Measurements from ENCODE around the gene ERFE. TPM values are rescaled to one million over a fixed set of nuclear protein-coding genes. Genes with fewer than 3 reads are reported as not detected.
A peak's percentile ranks its signal among the peaks of the same experiment; 100 is the strongest.

Gene ERFE
- total RNA-seq, 1 donor from 2014 or later: 1.2 TPM

- no peak for TF ChIP-seq CTCF (IDR thresholded peaks at IDR 0.05)
- Mint-ChIP-seq H3K36me3 (ENCODE audit: unreplicated experiment) (no peaks in the 10 kb centered on the region), H3K27me3 (ENCODE audit: unreplicated experiment) (no peaks in the 10 kb centered on the region), H3K4me1 (ENCODE audit: unreplicated experiment) (peaks cover 2% of the 10 kb centered on the region), H3K9me3 (ENCODE audit: unreplicated experiment) (peaks cover 4% of the 10 kb centered on the region), H3K27ac (ENCODE audit: unreplicated experiment) (no peak overlapping the region), H3K4me3 (ENCODE audit: unreplicated experiment) (no peak overlapping the region)
- DNase-seq (ENCODE audit: extremely low spot score, unreplicated experiment): no peak
Measured at GRCh38 chr2:238150686-238151085, 8.1 kb upstream of the ERFE start.

- TF ChIP-seq CTCF (IDR thresholded peaks at IDR 0.05): no peak
- Mint-ChIP-seq H3K4me3 (ENCODE audit: unreplicated experiment) (no peak overlapping the region), H3K36me3 (ENCODE audit: unreplicated experiment) (no peaks in the 10 kb centered on the region), H3K9me3 (ENCODE audit: unreplicated experiment) (peaks cover 4% of the 10 kb centered on the region), H3K4me1 (ENCODE audit: unreplicated experiment) (peaks cover 3% of the 10 kb centered on the region), H3K27me3 (ENCODE audit: unreplicated experiment) (no peaks in the 10 kb centered on the region), H3K27ac (ENCODE audit: unreplicated experiment) (no peak overlapping the region)
- no peak for DNase-seq (ENCODE audit: extremely low spot score, unreplicated experiment)
Measured at GRCh38 chr2:238151205-238151604, 7.6 kb upstream of the ERFE start.

GRCh38 chr2:238151628-238152235 lies 7.0 kb upstream of the ERFE start:
- Mint-ChIP-seq H3K9me3 (ENCODE audit: unreplicated experiment) (peaks cover 4% of the 10 kb centered on the region), H3K36me3 (ENCODE audit: unreplicated experiment) (no peaks in the 10 kb centered on the region), H3K4me1 (ENCODE audit: unreplicated experiment) (peaks cover 3% of the 10 kb centered on the region), H3K27ac (ENCODE audit: unreplicated experiment) (no peak overlapping the region), H3K4me3 (ENCODE audit: unreplicated experiment) (no peak overlapping the region), H3K27me3 (ENCODE audit: unreplicated experiment) (no peaks in the 10 kb centered on the region)
- TF ChIP-seq CTCF (IDR thresholded peaks at IDR 0.05): no peak
- no peak for DNase-seq (ENCODE audit: extremely low spot score, unreplicated experiment)

GRCh38 chr2:238152771-238153688 lies 5.7 kb upstream of the ERFE start:
- peaks cover 4% of the 10 kb centered on the region for H3K9me3 Mint-ChIP-seq (ENCODE audit: unreplicated experiment)
- H3K36me3 Mint-ChIP-seq (ENCODE audit: unreplicated experiment): no peaks in the 10 kb centered on the region
- peaks cover 3% of the 10 kb centered on the region for H3K4me1 Mint-ChIP-seq (ENCODE audit: unreplicated experiment)
- TF ChIP-seq CTCF (IDR thresholded peaks at IDR 0.05): peak; percentile 14
- H3K27me3 Mint-ChIP-seq (ENCODE audit: unreplicated experiment): no peaks in the 10 kb centered on the region
- no peak overlapping the region for H3K27ac Mint-ChIP-seq (ENCODE audit: unreplicated experiment)
- H3K4me3 Mint-ChIP-seq (ENCODE audit: unreplicated experiment): no peak overlapping the region
- no peak for DNase-seq (ENCODE audit: extremely low spot score, unreplicated experiment)

GRCh38 chr2:238154570-238154969 lies 4.2 kb upstream of the ERFE start:
- no peaks in the 10 kb centered on the region for H3K36me3 Mint-ChIP-seq (ENCODE audit: unreplicated experiment)
- H3K27ac Mint-ChIP-seq (ENCODE audit: unreplicated experiment): no peak overlapping the region
- DNase-seq (ENCODE audit: extremely low spot score, unreplicated experiment): no peak
- peaks cover 7% of the 10 kb centered on the region for H3K4me1 Mint-ChIP-seq (ENCODE audit: unreplicated experiment)
- no peak overlapping the region for H3K4me3 Mint-ChIP-seq (ENCODE audit: unreplicated experiment)
- no peak for TF ChIP-seq CTCF (IDR thresholded peaks at IDR 0.05)
- H3K27me3 Mint-ChIP-seq (ENCODE audit: unreplicated experiment): no peaks in the 10 kb centered on the region
- H3K9me3 Mint-ChIP-seq (ENCODE audit: unreplicated experiment): peaks cover 4% of the 10 kb centered on the region

Measured in osteocyte (in vitro differentiated cells).